Lower lobe of right lung (tissue), 2 donors: ENCODE results near the gene SPRYD3. TPM values are rescaled to one million over a fixed set of nuclear protein-coding genes. Genes with fewer than 3 reads are reported as not detected.
A peak's percentile ranks its signal among the peaks of the same experiment; 100 is the strongest.

Source experiments
- ATAC-seq, 2 donors: fragments of 200-7000 bp; cut with Tn5 transposase; one replicate each; pipeline ENCODE4 v1.9.1; 2020 to 2022; ENCODE audit warnings: mild to moderate bottlenecking in 2 of 2, moderate library complexity in 2 of 2
- DNase-seq: peaks from one replicate; pipeline ENCODE4 v3.0.0-alpha.2; 2020
- H3K27ac ChIP-seq: fragments of 200-600 bp; one replicate; pipeline ENCODE4 v1.8.0; 2022
- H3K27me3 ChIP-seq: fragments of 200-600 bp; one replicate; pipeline ENCODE4 v1.8.0; 2022; ENCODE audit warnings: low read depth
- H3K36me3 ChIP-seq: fragments of 200-600 bp; one replicate; pipeline ENCODE4 v1.8.0; 2022; ENCODE audit warnings: mild to moderate bottlenecking
- H3K4me1 ChIP-seq: fragments of 200-600 bp; one replicate; pipeline ENCODE4 v1.8.0; 2022
- H3K4me3 ChIP-seq: fragments of 200-600 bp; one replicate; pipeline ENCODE4 v1.8.0; 2022; ENCODE audit warnings: mild to moderate bottlenecking
- H3K9me3 ChIP-seq: fragments of 200-600 bp; one replicate; pipeline ENCODE4 v1.8.0; 2022
- CTCF ChIP-seq: fragments of 200-600 bp; IDR thresholded peaks from one replicate; pipeline ENCODE4 v1.8.0; 2022; ENCODE audit warnings: antibody characterized with exemption, mild to moderate bottlenecking
- intact Hi-C: fragments of 100-400 bp; cut with DNase I; formaldehyde crosslinking; loops from one replicate; pipeline ENCODE4 v1.11.0; 2022
- total RNA-seq: library from RNA; stranded (reverse); fragmentation: NEBNext Ultra II Directional; extraction: Animal tissue kit (Norgen Biotek cat#: 25700); gene quantifications from one replicate; pipeline ENCODE4 v1.2.1, GENCODE V29; 2021
- donor health status: DM: no; HTN: yes; CAD: no; lungs with severe emphysema.

The SPRYD3 gene
- total RNA-seq, 1 donor from 2014 or later, result 47.9 TPM

GRCh38 chr12:53057816-53058500, 21.2 kb downstream of the SPRYD3 start:
- Histone ChIP-seq H3K4me1 (peaks cover 68% of the 10 kb centered on the region), H3K36me3 (peaks cover 96% of the 10 kb centered on the region), H3K27me3 (no peaks in the 10 kb centered on the region), H3K4me3 (no peak overlapping the region), H3K9me3 (no peaks in the 10 kb centered on the region), H3K27ac (no peak overlapping the region)
- DNase-seq (peak; percentile 45), ATAC-seq (no peak)
- intact Hi-C loops, result no loop called here
- TF ChIP-seq CTCF, result no peak

- Histone ChIP-seq H3K36me3 (peaks cover 91% of the 10 kb centered on the region), H3K27ac (no peak overlapping the region), H3K9me3 (no peaks in the 10 kb centered on the region), H3K27me3 (no peaks in the 10 kb centered on the region), H3K4me1 (peaks cover 68% of the 10 kb centered on the region), H3K4me3 (no peak overlapping the region)
- intact Hi-C loops, result no loop called here
- ATAC-seq (no peak), DNase-seq (peak; percentile 29)
- no peak for TF ChIP-seq CTCF
Observed at GRCh38 chr12:53056901-53057300, 22.3 kb downstream of the SPRYD3 start.

GRCh38 chr12:53056296-53056695, 22.9 kb downstream of the SPRYD3 start:
- Histone ChIP-seq H3K27ac (no peak overlapping the region), H3K27me3 (no peaks in the 10 kb centered on the region), H3K4me1 (peaks cover 68% of the 10 kb centered on the region), H3K36me3 (peaks cover 86% of the 10 kb centered on the region), H3K9me3 (no peaks in the 10 kb centered on the region), H3K4me3 (no peak overlapping the region)
- ATAC-seq (no peak), DNase-seq (peak; percentile 31)
- no peak for TF ChIP-seq CTCF
- intact Hi-C loops, result no loop called here

- peaks cover 80% of the 10 kb centered on the region for H3K36me3 ChIP-seq
- intact Hi-C loops, result no loop called here
Observed at GRCh38 chr12:53055471-53056266, 23.5 kb downstream of the SPRYD3 start.

More at GRCh38 chr12:53055471-53056266, 23.5 kb downstream of the SPRYD3 start:
- Histone ChIP-seq H3K4me1 (peaks cover 68% of the 10 kb centered on the region), H3K4me3 (no peak overlapping the region), H3K27me3 (no peaks in the 10 kb centered on the region), H3K9me3 (no peaks in the 10 kb centered on the region), H3K27ac (no peak overlapping the region)
- no peak for TF ChIP-seq CTCF
- ATAC-seq, result no peak
- DNase-seq, result peak; percentile 46
